Erythroblast (primary cell): ENCODE data around the gene TYK2.

ENCODE experiments used
- GATA1 ChIP-seq: IDR thresholded peaks from 2 replicates; pipeline ENCODE4 v1.6.1; 2011; ENCODE audit warnings: low read depth, mild to moderate bottlenecking, control low read depth, low read length, moderate library complexity
- POLR2A ChIP-seq: IDR thresholded peaks from 2 replicates; pipeline ENCODE4 v1.6.1; 2011; ENCODE audit warnings: mild to moderate bottlenecking, low read length

DNA sequence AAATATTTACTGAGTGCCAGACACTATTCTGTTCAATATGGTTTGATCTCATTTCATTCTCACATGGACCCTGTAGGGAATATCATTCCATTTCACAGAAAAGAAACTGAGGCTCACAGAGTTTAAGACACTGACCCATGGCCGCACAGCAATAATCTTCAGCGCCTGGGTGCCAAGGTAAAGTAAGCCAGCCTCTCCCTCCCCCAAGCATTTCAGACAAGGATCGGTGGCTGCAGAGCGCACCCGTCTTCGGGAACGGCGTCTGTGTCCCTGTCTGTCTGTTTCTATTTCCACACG is 35.7 kb upstream of the TYK2 start:
- TF ChIP-seq POLR2A (peak; percentile 44), GATA1 (no peak)
